ENCODE data around the gene IFNLR1. TPM values are rescaled to one million over a fixed set of nuclear protein-coding genes. Genes with fewer than 3 reads are reported as not detected.
A peak's percentile ranks its signal among the peaks of the same experiment; 100 is the strongest.

Gene IFNLR1
- total RNA-seq (not detected in 2 replicates), polyA plus RNA-seq (0.01 TPM in 1 of 2 replicates, not detected in the other), polyA minus RNA-seq (not detected in 2 replicates), Bru-seq, nascent RNA (percentile 12 among the genes with signal in this experiment), BruChase-seq, experiment 1, labeled RNA remaining after a 6-hour chase (percentile 3 among the genes with signal in this experiment), BruChase-seq, experiment 2, labeled RNA remaining after a 2-hour chase (percentile 3 among the genes with signal in this experiment)
- polyA plus RNA-seq (2011; cell fraction: cytosol; rRNA removed) = 0.03 TPM in 1 of 2 replicates, not detected in the other
- not detected in 2 replicates for polyA plus RNA-seq (2011; cell fraction: nucleus; rRNA removed)
- polyA plus RNA-seq (2012) = not detected in 2 replicates
- polyA minus RNA-seq (2011; cell fraction: cytosol; rRNA and poly(A)+ RNA removed) = 0.41 TPM
- not detected in 2 replicates for polyA minus RNA-seq (2011; cell fraction: nucleus; rRNA and poly(A)+ RNA removed)
- long read RNA-seq = 0 reads

DNA sequence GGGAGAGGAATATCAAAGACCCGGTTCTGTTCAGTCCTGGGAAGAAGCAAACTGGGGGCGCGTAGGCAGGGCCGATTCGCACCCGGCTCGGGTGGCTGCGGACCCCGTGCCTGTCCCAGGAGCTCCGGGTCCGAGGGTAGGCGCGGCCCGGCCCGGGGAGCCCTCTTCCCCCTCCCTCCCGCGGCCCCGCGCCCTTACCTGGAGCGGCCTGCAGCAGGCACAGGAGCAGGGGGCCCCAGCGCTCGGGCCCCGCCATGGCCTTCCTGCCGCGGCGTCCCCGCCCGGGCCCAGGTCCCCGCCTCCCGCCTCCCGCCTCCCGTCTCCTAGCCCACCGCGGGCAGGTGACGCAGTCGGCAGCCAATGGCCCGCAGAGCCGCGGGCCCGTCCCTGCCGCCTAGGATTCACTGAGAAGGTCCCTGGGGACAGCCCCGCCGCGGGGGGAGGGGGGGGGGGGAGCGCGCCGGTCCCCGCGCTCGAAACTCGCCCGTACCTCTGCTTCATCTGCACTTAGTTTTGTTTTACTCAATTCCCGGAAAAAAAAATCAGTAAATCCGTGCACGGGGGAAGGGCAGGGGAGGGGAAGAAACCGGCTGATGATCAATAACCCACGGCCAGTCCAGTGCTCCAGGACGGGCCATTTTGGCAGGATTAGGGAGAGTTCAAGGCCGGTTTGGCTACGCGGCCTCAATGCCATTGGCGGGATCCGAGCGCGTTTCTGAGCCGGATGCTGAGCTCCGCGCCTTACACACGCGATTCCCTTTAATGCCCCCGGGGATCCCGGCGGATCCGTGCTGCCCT is at the start of gene IFNLR1:
TSS of gene IFNLR1 (minus strand) at position 297 of the 798 bp plus-strand sequence. CDS start at position 256, 41 bp downstream.
- intact Hi-C loops (cut with micrococcal nuclease) = no loop called here
- Histone ChIP-seq H4K20me1 (replicated peaks; ENCODE audit: control insufficient read depth, extremely low read depth, insufficient read depth, low read length) (no peaks in the 10 kb centered on the region), H3K27ac (ENCODE audit: insufficient read depth, low read depth, low read length) (no peak within 1 kb of the TSS), H3K27me3 (ENCODE audit: control insufficient read depth in 2 of 2, insufficient read depth in 2 of 2, low read length in 2 of 2) (peaks cover 13 to 14% of the 10 kb centered on the region in 2 experiments), H3K9me1 (replicated peaks; ENCODE audit: control insufficient read depth, extremely low read depth, insufficient read depth, low read length) (no peaks in the 10 kb centered on the region), H2AFZ (ENCODE audit: low read depth, low read length) (peak within 1 kb of the TSS; percentile 70), H3K4me2 (ENCODE audit: insufficient read depth, low read length) (peak within 1 kb of the TSS; percentile 65), H3K9ac (replicated peaks; ENCODE audit: extremely low read depth, insufficient read depth, low read length) (no peak within 1 kb of the TSS), H3K9me3 (replicated peaks; ENCODE audit: control insufficient read depth, insufficient read depth, low read length) (no peaks in the 10 kb centered on the region), H3K4me3 (replicated peaks in 1 of 3; ENCODE audit: insufficient read depth in 1 of 3, low read depth in 1 of 3, low read length in 3 of 3) (peak within 1 kb of the TSS; percentile 17 to 42 (median 34)), H3K4me1 (ENCODE audit: control insufficient read depth, extremely low read depth, insufficient read depth, low read length) (peaks cover 2% of the 10 kb centered on the region), H3K79me2 (ENCODE audit: control insufficient read depth, insufficient read depth, low read length) (no peaks in the 10 kb centered on the region), H3K36me3 (ENCODE audit: control insufficient read depth in 2 of 2, extremely low read depth in 1 of 2, insufficient read depth in 2 of 2, low read length in 2 of 2) (no peaks in the 10 kb centered on the region)
- no TSS peak for BruUV-seq (replicated peaks)
- ChIA-PET CTCF (interaction anchor here (0.6 to 7.6 kb wide), 5 partner anchors 12 to 426 kb away, joined by 3 to 77 read pairs (median 4); no protein-coding TSS in a partner anchor), POLR2A (no interaction called here)
- FAIRE-seq (peak; percentile 67), DNase-seq (ENCODE audit: low read depth, low spot score) (no peak)
- dilution Hi-C loops (cut with MboI; ENCODE audit: extremely low pct_ligation_motif_present, low sequenced_read_pairs) = no loop called here
- TF ChIP-seq MYC (IDR thresholded peaks at IDR 0.05; ENCODE audit: low read depth, low read length) = no peak
- no peak for TF ChIP-seq EZH2 (IDR thresholded peaks at IDR 0.05; ENCODE audit: borderline replicate concordance, low read depth, low read length, severe bottlenecking)
- TF ChIP-seq POLR2AphosphoS5 (IDR thresholded peaks at IDR 0.05; ENCODE audit: insufficient read depth, low read depth, low read length) = no peak
- no peak for TF ChIP-seq FOS (IDR thresholded peaks at IDR 0.05; ENCODE audit: borderline replicate concordance, insufficient read depth, low read length)
- TF ChIP-seq GATA2 (IDR thresholded peaks at IDR 0.05; ENCODE audit: insufficient read depth, insufficient read length, low read depth, low read length) = no peak
- TF ChIP-seq, protein P1, sequence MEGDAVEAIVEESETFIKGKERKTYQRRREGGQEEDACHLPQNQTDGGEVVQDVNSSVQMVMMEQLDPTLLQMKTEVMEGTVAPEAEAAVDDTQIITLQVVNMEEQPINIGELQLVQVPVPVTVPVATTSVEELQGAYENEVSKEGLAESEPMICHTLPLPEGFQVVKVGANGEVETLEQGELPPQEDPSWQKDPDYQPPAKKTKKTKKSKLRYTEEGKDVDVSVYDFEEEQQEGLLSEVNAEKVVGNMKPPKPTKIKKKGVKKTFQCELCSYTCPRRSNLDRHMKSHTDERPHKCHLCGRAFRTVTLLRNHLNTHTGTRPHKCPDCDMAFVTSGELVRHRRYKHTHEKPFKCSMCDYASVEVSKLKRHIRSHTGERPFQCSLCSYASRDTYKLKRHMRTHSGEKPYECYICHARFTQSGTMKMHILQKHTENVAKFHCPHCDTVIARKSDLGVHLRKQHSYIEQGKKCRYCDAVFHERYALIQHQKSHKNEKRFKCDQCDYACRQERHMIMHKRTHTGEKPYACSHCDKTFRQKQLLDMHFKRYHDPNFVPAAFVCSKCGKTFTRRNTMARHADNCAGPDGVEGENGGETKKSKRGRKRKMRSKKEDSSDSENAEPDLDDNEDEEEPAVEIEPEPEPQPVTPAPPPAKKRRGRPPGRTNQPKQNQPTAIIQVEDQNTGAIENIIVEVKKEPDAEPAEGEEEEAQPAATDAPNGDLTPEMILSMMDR (IDR thresholded peaks at IDR 0.05; ENCODE audit: extremely low read depth in 1 of 2, insufficient read depth in 1 of 2, low read depth in 1 of 2, low read length in 2 of 2) = no peak
- TF ChIP-seq POLR2A (IDR thresholded peaks at IDR 0.05; ENCODE audit: low read depth, low read length) = no peak
- TF ChIP-seq JUN (IDR thresholded peaks at IDR 0.05; ENCODE audit: borderline replicate concordance, insufficient read depth, insufficient read length, low read depth) = no peak
- TF ChIP-seq, protein P2, sequence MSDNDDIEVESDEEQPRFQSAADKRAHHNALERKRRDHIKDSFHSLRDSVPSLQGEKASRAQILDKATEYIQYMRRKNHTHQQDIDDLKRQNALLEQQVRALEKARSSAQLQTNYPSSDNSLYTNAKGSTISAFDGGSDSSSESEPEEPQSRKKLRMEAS (IDR thresholded peaks at IDR 0.05; ENCODE audit: insufficient read depth, insufficient read length) = no peak

Data from endothelial cell of umbilical vein (primary cell).